Lung (tissue), 12 donors: ENCODE data around the gene SLC39A7. TPM values are rescaled to one million over a fixed set of nuclear protein-coding genes. Genes with fewer than 3 reads are reported as not detected.

Source experiments
- ATAC-seq: fragments of 200-7000 bp; cut with Tn5 transposase; one replicate; pipeline ENCODE4 v1.9.1; 2020; ENCODE audit warnings: moderate number of reproducible peaks; ENCODE audit not compliant: insufficient read depth, low FRiP score
- DNase-seq, 3 donors: peaks; one replicate each; pipeline ENCODE4 v3.0.0-alpha.2; 2013 to 2017
- H3K27ac ChIP-seq, 2 donors: one replicate each; pipeline ENCODE4 v1.5.1; 2013; ENCODE audit warnings: mild to moderate bottlenecking in 2 of 2, moderate library complexity in 2 of 2, control low read depth in 1 of 2, inconsistent platforms in 1 of 2, low read depth in 1 of 2, low read length in 1 of 2
- H3K27me3 ChIP-seq, 3 donors: one replicate each; pipeline ENCODE4 v1.5.1; 2013; ENCODE audit warnings: low read length in 2 of 3; ENCODE audit not compliant: control insufficient read depth in 3 of 3, insufficient read depth in 3 of 3
- H3K36me3 ChIP-seq, 4 donors: one replicate each; pipeline ENCODE4 v1.5.1; 2013; ENCODE audit warnings: low read length in 4 of 4, mild to moderate bottlenecking in 1 of 4, moderate library complexity in 1 of 4; ENCODE audit not compliant: control insufficient read depth in 4 of 4, insufficient read depth in 4 of 4
- H3K4me1 ChIP-seq, 5 donors: one replicate each; pipeline ENCODE4 v1.5.1; 2013; ENCODE audit warnings: low read length in 5 of 5, mild to moderate bottlenecking in 2 of 5, moderate library complexity in 1 of 5; ENCODE audit not compliant: control insufficient read depth in 5 of 5, insufficient read depth in 5 of 5
- H3K4me3 ChIP-seq: one replicate; pipeline ENCODE4 v1.5.1; 2013; ENCODE audit warnings: mild to moderate bottlenecking, control low read depth, moderate library complexity
- H3K9ac ChIP-seq, 2 donors: one replicate each; pipeline ENCODE4 v1.5.1; 2013; ENCODE audit warnings: low read length in 2 of 2, control low read depth in 1 of 2; ENCODE audit not compliant: insufficient read depth in 1 of 2
- H3K9me3 ChIP-seq, 4 donors: one replicate each; pipeline ENCODE4 v1.5.1; 2013; ENCODE audit warnings: low read length in 3 of 4, mild to moderate bottlenecking in 1 of 4, moderate library complexity in 1 of 4; ENCODE audit not compliant: control insufficient read depth in 4 of 4, insufficient read depth in 3 of 4
- CTCF ChIP-seq: IDR thresholded peaks from 2 replicates; pipeline ENCODE4 v1.5.1; 2012; ENCODE audit warnings: mild to moderate bottlenecking; ENCODE audit errors: control extremely low read depth, extremely low read depth
- WGBS, 2 donors: extraction: QIAGEN DNeasy Blood & Tissue Kit; methylation state at CpG; one replicate each; pipeline ENCODE4 v1.1.7; 2013; 5-methylcytosine and 5-hydroxymethylcytosine counted together
- polyA plus RNA-seq, 2 donors: library from polyadenylated mRNA; stranded (reverse); fragments of 200-250 nt; gene quantifications; one replicate each; pipeline ENCODE4 v1.2.1, GENCODE V29; 2013
- total RNA-seq, 2 donors: library from RNA; depleted of rRNA in 1 of 2; stranded (reverse); fragments of >200 nt in 1 of 2; gene quantifications; one replicate each; pipeline ENCODE4 v1.2.1, GENCODE V29; 2014 to 2021
- donor health status: control.
- donor health status: control.
- donor health status: Bipolar disorder and iron deficiency.
- donor health status: healthy.
- donor health status: DM: yes; HTN: yes; CAD: no.

Gene SLC39A7
- total and polyA plus RNA-seq, 4 donors, result 53.6 to 164 (median 100) TPM

- no peak for DNase-seq
- no peaks in the 10 kb centered on the region for H3K9me3 ChIP-seq
- no peaks in the 10 kb centered on the region for H3K36me3 ChIP-seq
- no peaks in the 10 kb centered on the region for H3K27me3 ChIP-seq
- H3K4me1 ChIP-seq, result no peaks in the 10 kb centered on the region
- WGBS, 2 donors, result 90 to 95% methylated on average over 7 of the region's 7 CpGs
- no peak overlapping the region for H3K4me3 ChIP-seq
- H3K9ac ChIP-seq, result no peak overlapping the region
- no peak overlapping the region for H3K27ac ChIP-seq
- no peak for ATAC-seq
- no peak for TF ChIP-seq CTCF
These were observed 23.8 kb upstream of the SLC39A7 start for GRCh38 chr6:33176906-33177305.

GRCh38 chr6:33177552-33178446, 22.9 kb upstream of the SLC39A7 start:
- no peaks in the 10 kb centered on the region for H3K36me3 ChIP-seq
- DNase-seq (no peak), ATAC-seq (no peak)
- H3K9ac ChIP-seq, result no peak overlapping the region
- WGBS, 2 donors, result 90% methylated on average over 19 of the region's 19 CpGs
- H3K27ac ChIP-seq, result no peak overlapping the region
- no peaks in the 10 kb centered on the region for H3K9me3 ChIP-seq
- TF ChIP-seq CTCF, result no peak
- H3K27me3 ChIP-seq, result no peaks in the 10 kb centered on the region
- H3K4me1 ChIP-seq, result no peaks in the 10 kb centered on the region
- no peak overlapping the region for H3K4me3 ChIP-seq

- TF ChIP-seq CTCF, result no peak
- ATAC-seq (no peak), DNase-seq (no peak)
These were observed 21.8 kb upstream of the SLC39A7 start for GRCh38 chr6:33178755-33179475.

More at GRCh38 chr6:33178755-33179475, 21.8 kb upstream of the SLC39A7 start:
- Histone ChIP-seq H3K4me3 (no peak overlapping the region), H3K27ac (no peak overlapping the region), H3K9ac (no peak overlapping the region), H3K27me3 (no peaks in the 10 kb centered on the region), H3K4me1 (no peaks in the 10 kb centered on the region), H3K9me3 (no peaks in the 10 kb centered on the region), H3K36me3 (no peaks in the 10 kb centered on the region)
- 89 to 93% methylated on average over 9 to 10 of the region's 10 CpGs for WGBS, 2 donors
